ENCODE data around the gene DAB2IP. TPM values are rescaled to one million over a fixed set of nuclear protein-coding genes. Genes with fewer than 3 reads are reported as not detected.

The DAB2IP gene
- total and polyA plus RNA-seq, 2 of the 4 experiments (the other 2 are of a cell fraction): 5.6 to 17.2 TPM

- Histone ChIP-seq H3K14ac (replicated peaks; ENCODE audit: low read depth, low read length) (no peak overlapping the region), H3K4ac (ENCODE audit: low read depth, low read length) (no peak overlapping the region), H2AK9ac (replicated peaks; ENCODE audit: low read depth, low read length, poor library complexity) (no peak overlapping the region), H3K9ac (ENCODE audit: low read depth, low read length) (no peak overlapping the region), H2AK5ac (ENCODE audit: low read depth, low read length) (no peak overlapping the region), H2BK20ac (ENCODE audit: low read depth, low read length) (no peak overlapping the region), H4K5ac (ENCODE audit: low read depth, low read length) (no peak overlapping the region), H4K91ac (ENCODE audit: insufficient read depth, low read depth, low read length) (no peak overlapping the region), H2BK15ac (ENCODE audit: low read depth, low read length) (no peak overlapping the region), H3K27me3 (ENCODE audit: control insufficient read depth, insufficient read depth, low read length) (no peaks in the 10 kb centered on the region), H3K9me1 (ENCODE audit: insufficient read depth, low read length) (no peaks in the 10 kb centered on the region), H3K4me3 (ENCODE audit: insufficient read depth, low read depth, low read length) (no peak overlapping the region), H3K4me2 (ENCODE audit: low read depth, low read length) (no peak overlapping the region), H3K56ac (ENCODE audit: extremely low read depth, insufficient read depth, low read length) (no peak overlapping the region), H4K20me1 (ENCODE audit: insufficient read depth, low read length) (peaks cover 7% of the 10 kb centered on the region), H4K8ac (ENCODE audit: low read depth in 2 of 2, low read length in 2 of 2) (no peak overlapping the region), H3K79me1 (ENCODE audit: low read depth in 1 of 2, low read length in 2 of 2) (no peaks in the 10 kb centered on the region), H3K23ac (ENCODE audit: low read depth, low read length) (no peak overlapping the region), H2BK120ac (ENCODE audit: low read depth, low read length) (no peak overlapping the region), H3K36me3 (ENCODE audit: control insufficient read depth, insufficient read depth, low read length) (no peaks in the 10 kb centered on the region), H3K9me3 (ENCODE audit: control insufficient read depth, insufficient read depth, low read length) (no peaks in the 10 kb centered on the region), H2BK5ac (ENCODE audit: low read depth, low read length, poor library complexity, severe bottlenecking) (no peak overlapping the region), H3K4me1 (ENCODE audit: control insufficient read depth, insufficient read depth, low read length) (peaks cover 4% of the 10 kb centered on the region; the same call in 1 of the 2 replicates), H3K27ac (ENCODE audit: insufficient read depth, low read length) (no peak overlapping the region), H2AFZ (replicated peaks; ENCODE audit: low read length, poor library complexity) (no peak overlapping the region), H3K18ac (ENCODE audit: low read depth, low read length) (no peak overlapping the region)
- DNase-seq: no peak
- TF ChIP-seq CTCF (conservative IDR thresholded peaks at IDR 0.05; ENCODE audit: low read depth, low read length) (no peak), RCOR1 (IDR thresholded peaks at IDR 0.05; ENCODE audit: insufficient replicate concordance, low read length) (no peak), CEBPB (IDR thresholded peaks at IDR 0.05; ENCODE audit: low read depth, low read length) (no peak), RFX5 (IDR thresholded peaks at IDR 0.05; ENCODE audit: low read depth, low read length) (no peak), BHLHE40 (IDR thresholded peaks at IDR 0.05; ENCODE audit: low read depth, low read length) (no peak), NFE2L2 (IDR thresholded peaks at IDR 0.05; ENCODE audit: low read depth, low read length) (no peak), MAZ (IDR thresholded peaks at IDR 0.05; ENCODE audit: borderline replicate concordance, low read depth, low read length) (no peak), MAFK (IDR thresholded peaks at IDR 0.05; ENCODE audit: low read depth, low read length) (no peak), POLR2A (IDR thresholded peaks at IDR 0.05; ENCODE audit: low read depth, low read length) (no peak), MXI1 (IDR thresholded peaks at IDR 0.05; ENCODE audit: borderline replicate concordance, low read depth, low read length) (no peak), RAD21 (IDR thresholded peaks at IDR 0.05; ENCODE audit: low read length) (no peak), ELK1 (IDR thresholded peaks at IDR 0.05; ENCODE audit: borderline replicate concordance, low read depth, low read length) (no peak), SMC3 (IDR thresholded peaks at IDR 0.05; ENCODE audit: low read depth, low read length) (no peak), FOS (IDR thresholded peaks at IDR 0.05; ENCODE audit: low read depth, low read length) (no peak), CHD1 (IDR thresholded peaks at IDR 0.05; ENCODE audit: low read depth, low read length) (no peak)
- in situ Hi-C loops (cut with MboI; ENCODE audit: low sequenced_read_pairs): no loop called here
- intact Hi-C loops (cut with micrococcal nuclease): no loop called here
- dilution Hi-C loops (cut with HindIII; ENCODE audit: low sequenced_read_pairs, unreplicated experiment): no loop called here
- CTCF ChIA-PET: no interaction called here
- no peak for ATAC-seq (ENCODE audit: low read depth)
- BruUV-seq (replicated peaks): no TSS peak
- POLR2A ChIA-PET (ENCODE audit: unreplicated experiment): interaction anchor here (0.6 kb wide), 1 partner anchor 110 kb away, joined by 12 read pairs; no protein-coding TSS in a partner anchor
- WGBS, 2 experiments (ENCODE audit: extremely low coverage in 2 of 2, insufficient read length in 1 of 2): 79% methylated on average over 18 of the region's 18 CpGs; no CpG with 5 or more reads in 1 of the 2 experiments
Measured at GRCh38 chr9:121631978-121632418, 19.4 kb upstream of the DAB2IP start.
